GM18499 (cell line): ENCODE results near the gene PRTFDC1.
"Not testable (repeated sequence)": the region's sequence is repeated elsewhere in the genome, so short reads cannot be mapped to it uniquely, and the experiment has no call there.

Source experiments
- ATAC-seq: cut with Tn5 transposase; IDR thresholded peaks from one replicate; pipeline ENCODE4 v1.9.1; 2021; ENCODE audit warnings: moderate number of reproducible peaks; ENCODE audit not compliant: insufficient read depth, unreplicated experiment

The PRTFDC1 gene

GRCh38 chr10:24952143-24952706, at the start of gene PRTFDC1:
TSS of gene PRTFDC1 (minus strand) at chr10:24952606. CDS start at chr10:24952575, 31 bp downstream.
- ATAC-seq, result no peak

- no peak for ATAC-seq
These were observed 45.6 kb upstream of the PRTFDC1 start for GRCh38 chr10:24998044-24998443.

DNA sequence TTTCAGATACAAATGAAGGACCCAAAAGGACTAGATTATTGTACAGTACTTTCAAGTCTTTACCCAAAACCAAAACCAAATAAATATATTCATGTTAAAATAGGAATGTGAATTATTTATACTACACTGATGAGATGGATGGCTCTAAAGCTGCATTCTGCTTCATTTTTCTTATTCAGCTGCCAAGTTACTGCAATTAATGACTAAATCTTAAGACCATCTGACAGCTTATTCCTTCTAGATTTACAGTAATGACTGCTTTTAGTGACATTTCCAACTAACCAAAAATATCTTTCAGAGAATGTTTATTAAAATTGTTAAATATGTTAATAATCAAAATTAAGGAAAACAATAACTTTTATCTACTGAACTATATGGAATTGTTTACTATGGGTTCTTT, 42.7 kb upstream of the PRTFDC1 start:
- ATAC-seq, result no peak

GRCh38 chr10:24993237-24993958, 41.0 kb upstream of the PRTFDC1 start:
- no peak for ATAC-seq

GRCh38 chr10:24992512-24993133, 40.2 kb upstream of the PRTFDC1 start:
- ATAC-seq, result no peak

DNA sequence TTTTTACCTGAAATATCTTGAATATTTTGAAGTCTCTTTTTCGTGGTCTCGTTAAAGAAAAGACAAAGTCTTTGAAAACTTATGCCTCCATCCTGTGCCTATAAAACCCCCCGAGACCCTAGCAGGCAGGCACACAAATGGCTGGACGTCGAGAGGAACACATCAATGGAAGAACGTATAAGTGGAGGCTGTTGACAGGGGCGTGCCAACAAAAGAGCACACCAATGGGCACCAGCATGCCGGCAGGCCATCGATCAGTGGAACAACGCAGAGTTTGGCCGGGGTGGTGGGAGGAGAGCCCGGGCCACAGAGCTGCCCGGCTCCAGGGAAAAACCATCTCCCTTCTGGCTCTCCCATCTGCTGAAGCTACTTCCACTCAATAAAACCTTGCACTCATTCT, 38.9 kb upstream of the PRTFDC1 start:
- ATAC-seq, result no peak

DNA sequence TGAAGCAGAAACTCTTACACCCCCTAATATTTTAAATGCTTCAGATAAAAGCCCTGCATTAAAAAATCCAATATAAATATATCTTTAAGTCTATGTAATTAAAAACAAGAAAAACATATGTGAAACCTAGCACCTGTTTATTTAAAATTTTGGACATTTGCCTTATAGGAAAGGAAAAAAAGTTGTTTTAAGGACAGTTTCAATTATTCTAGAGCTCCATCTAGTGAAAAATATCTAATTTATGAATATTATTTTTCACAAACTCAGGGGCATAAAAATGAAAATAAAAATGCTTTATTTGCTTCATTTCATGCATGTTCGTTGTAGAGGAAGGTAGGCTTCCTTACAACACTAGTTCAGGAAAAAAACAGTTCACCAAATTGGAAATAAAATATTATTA, 37.5 kb upstream of the PRTFDC1 start:
- ATAC-seq, result no peak

GRCh38 chr10:24988831-24989640, 36.6 kb upstream of the PRTFDC1 start:
- no peak for ATAC-seq

DNA sequence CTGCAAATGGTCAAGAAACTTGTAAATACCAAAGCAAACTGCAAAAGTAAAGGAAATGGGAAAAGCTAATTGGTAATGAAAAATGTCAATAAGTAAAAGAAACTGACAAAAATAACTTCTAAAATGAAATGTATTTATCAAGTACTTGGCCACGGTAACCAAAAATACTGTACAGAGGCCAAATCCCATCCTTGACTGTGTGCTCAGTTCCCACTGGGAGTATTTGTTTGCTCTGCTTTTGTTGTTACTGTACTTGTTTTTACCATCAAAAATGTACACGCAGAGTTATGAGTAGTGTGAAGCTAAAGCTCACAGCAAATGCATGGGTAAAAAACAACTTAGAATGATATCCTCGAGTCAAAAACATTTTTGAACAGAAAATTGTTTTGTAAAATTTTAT, 32.5 kb upstream of the PRTFDC1 start:
- no peak for ATAC-seq

- no peak for ATAC-seq
These were observed 31.5 kb upstream of the PRTFDC1 start for GRCh38 chr10:24983946-24984345.

- no peak for ATAC-seq
These were observed 30.7 kb upstream of the PRTFDC1 start for GRCh38 chr10:24983130-24983529.

GRCh38 chr10:24982319-24983112, 30.1 kb upstream of the PRTFDC1 start:
- no peak for ATAC-seq

DNA sequence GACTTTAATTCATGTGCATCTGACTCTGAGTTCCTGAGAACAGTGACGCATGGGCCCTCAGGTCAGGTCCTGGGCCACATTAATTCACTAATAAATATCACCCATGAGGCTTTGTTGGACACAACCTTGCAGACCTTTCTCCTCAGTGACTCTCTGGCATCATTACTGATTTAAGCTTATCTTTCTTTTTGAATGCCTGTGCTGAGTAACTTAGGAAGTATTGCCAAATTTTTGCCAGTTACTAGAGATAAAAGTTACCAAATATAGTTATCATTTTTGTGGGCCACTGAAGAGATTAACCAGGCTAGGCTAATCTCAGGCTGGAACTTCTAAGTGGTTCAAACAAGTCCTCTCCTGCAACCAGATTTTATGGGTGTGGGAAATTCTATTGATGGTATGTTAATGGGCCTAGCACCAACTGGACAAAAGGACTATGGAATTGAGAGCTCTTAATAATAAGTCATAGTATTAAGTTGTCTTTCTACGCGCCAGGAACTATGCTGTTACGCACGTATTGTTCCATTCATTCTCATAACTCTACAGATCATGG, 28.8 kb upstream of the PRTFDC1 start:
- no peak for ATAC-seq

GRCh38 chr10:24979685-24980084, 27.3 kb upstream of the PRTFDC1 start:
- ATAC-seq, result no peak

DNA sequence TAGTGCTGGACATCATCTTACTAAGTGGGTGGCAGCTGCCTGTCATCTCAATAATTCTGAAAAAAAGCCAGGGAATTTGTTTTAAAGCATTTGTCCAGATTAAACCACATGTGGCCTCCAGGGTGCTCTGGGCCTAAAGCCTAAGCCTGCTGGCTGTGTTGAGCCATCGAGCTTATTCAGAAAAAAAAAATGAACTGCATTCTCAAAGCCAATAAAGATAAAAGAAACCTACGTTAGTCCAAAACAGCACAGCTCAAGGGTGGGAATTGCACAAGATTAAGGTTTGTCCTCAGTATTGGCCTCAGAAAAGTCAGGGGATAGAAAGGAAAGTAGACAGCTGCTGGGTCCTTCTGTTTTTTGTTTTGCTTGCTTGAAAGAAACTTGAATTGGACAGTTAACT, 22.6 kb upstream of the PRTFDC1 start:
- ATAC-seq, result no peak

DNA sequence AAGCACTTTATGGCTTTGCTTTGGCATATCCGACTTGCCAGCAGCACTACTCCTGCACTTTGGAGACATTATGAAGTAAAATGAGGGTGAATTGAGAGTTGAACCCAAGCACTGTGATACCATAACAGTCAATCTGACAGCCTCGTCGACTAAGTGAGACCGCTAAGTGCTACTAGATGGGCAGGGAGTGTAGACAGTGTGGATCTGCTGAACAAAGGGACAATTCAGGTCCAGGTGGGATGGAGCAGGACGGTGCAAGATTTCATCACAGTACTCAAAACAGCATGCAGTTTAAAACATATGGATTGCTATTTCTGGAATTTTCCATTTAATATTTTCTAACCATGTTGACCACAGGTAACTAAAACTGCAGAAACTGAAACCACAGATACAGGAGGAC, 20.8 kb upstream of the PRTFDC1 start:
- ATAC-seq, result no peak

GRCh38 chr10:24971374-24971773, 19.0 kb upstream of the PRTFDC1 start:
- ATAC-seq, result no peak

GRCh38 chr10:24969841-24970281, 17.5 kb upstream of the PRTFDC1 start:
- ATAC-seq, result no peak

DNA sequence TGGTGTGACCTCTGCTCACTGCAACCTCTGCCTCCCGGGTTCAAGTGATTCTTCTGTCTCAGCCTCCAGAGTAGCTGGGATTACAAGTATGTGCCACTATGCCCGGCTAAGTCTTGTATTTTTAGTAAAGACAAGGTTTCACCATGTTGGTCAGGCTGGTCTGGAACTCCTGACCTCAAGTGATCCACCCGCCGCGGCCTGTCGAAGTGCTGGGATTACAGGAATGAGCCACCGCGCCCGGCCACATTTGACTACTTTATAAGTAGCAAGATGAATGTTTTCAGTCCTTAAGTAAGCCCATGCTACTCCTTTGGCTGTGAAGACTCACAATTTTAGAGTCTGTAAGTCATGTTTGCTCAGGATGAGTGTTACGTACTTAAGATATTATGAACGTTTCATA, 16.5 kb upstream of the PRTFDC1 start:
- not testable (repeated sequence) for ATAC-seq

GRCh38 chr10:24968349-24968748, 15.9 kb upstream of the PRTFDC1 start:
- ATAC-seq, result no peak
